NK-92 treated with Interleukin-12 subunit alpha and Interleukin-12 subunit beta, amount 100 ng/mL, for 24 hours (cell line): ENCODE data around the gene BLOC1S4.
A peak's percentile ranks its signal among the peaks of the same experiment; 100 is the strongest.
"Not testable (repeated sequence)": the region's sequence is repeated elsewhere in the genome, so short reads cannot be mapped to it uniquely, and the experiment has no call there.

ENCODE experiments used
- DNase-seq: peaks from one replicate; lab custom pipeline; 2025; lab: John Stamatoyannopoulos, UW

Gene BLOC1S4

DNA sequence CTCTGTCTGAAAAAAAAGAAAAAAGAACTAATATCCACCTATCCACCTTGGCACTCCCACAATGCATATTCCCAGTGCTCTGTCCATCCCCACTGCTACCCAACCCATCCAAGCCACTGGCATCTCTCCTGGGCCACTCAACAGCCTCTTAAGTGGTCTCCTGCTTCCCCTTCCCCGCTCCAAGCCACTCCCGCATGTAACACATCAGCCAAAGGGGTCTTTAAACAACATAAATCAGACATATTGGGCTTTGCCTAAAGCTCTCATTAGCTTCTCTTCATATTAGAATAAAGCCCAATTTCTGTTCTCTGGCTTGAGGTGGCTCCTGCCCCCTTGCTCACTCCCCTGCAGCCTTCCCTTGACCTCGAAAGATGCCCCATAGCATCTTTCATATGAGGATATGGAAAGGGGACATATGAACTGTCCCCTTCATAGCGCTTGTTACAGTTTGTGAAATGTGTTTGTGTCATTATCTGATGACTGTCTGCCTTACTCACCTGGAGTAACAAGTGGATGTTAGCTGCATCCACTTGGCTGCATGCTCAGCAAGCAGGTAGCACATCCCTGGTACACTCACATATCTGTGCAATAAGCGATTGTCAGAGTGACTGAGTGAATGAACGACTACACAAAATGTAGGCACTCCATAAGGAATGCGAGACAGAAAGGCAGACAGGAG is 3.1 kb downstream of the BLOC1S4 start:
- no peak for DNase-seq

DNA sequence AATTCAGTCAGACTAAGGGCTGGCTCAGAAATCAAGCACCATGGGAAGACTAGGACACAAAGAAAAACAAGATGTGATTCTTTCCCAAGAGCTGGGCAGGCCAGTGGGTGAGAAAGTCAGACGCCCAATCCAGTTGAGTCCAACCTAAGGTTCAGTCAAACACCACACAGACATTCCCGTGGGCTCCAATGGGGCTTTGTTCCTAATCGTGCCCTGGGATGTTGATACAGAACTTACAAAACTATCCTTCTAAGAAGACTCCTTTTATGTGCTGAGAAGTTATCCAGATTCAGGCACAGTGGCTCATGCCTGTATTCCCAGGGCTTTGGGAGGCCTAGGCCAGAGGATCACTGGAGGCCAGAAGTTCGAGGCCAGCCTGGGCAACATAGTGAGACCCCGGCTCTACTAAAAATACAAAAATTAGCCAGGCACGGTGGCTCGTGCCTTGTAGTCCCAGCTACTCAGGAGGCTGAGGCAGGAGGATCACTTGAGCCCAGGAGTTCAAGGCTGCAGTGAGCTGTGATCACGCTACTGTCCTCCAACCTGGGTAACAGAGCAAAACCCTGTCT is 3.7 kb downstream of the BLOC1S4 start:
- DNase-seq = no peak

DNA sequence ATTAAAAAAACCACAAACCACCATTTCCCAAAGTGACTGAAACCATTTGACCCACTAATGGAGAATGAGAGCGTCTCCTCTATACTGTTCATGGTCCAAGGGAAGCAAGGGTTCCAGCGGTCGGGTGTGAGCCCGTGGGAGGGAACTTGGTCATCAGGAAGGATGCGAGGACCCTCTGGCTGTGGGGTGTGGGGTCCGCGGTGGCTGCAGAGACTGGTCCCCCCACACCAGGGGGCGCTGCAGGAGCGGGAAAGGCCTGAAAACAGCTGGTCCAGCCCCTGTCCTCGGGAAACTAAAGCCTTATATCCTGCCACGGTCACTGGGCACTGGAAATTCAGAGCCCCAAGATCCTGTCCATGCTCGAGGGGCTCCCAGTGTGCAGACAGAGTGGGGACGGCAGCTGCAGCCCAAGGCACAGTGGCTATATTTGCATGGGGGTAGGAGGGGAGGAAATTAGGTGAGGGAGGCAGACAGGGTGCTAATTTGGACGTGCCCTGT is 4.3 kb downstream of the BLOC1S4 start:
- DNase-seq = peak; percentile 78

DNA sequence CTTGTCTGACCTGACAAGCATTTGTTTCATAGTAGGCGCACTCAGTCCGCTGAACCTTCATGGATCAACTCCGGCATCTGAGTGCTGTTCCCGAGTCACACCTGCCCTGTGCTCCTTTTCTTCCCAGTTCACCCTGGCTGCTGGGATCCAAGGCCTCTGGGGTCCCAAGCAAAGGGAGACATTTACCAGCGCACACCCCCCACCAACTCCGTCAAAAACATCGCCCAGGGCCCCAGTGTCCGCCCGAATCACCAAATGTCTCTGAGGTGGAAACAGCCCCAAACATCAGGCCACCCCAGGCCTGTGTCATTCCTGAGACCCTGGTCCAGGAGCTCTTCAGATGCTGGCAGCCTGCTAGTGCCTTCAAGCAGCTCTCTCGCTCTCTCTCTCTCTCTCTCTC is 5.1 kb downstream of the BLOC1S4 start:
- DNase-seq = no peak

DNA sequence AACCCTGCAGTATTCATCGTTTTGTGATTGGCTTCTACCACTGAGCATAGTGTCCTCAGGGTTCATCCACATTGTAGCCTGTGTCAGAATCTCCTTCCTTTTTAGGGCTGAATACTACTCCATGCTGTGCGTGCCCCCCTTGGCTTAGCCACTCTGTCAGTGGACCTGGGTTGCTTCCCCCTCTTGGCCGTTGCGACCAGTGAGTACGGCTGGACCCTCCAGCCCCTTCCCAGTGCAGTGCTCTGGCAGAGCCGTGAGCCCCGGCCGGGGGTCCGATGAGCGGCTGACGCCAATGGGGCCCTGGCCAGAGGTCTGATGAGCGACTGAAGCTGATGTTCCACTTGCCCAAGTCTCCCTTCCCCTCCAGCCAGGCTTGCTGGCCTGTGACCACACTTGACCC is 6.9 kb downstream of the BLOC1S4 start:
- no peak for DNase-seq

DNA sequence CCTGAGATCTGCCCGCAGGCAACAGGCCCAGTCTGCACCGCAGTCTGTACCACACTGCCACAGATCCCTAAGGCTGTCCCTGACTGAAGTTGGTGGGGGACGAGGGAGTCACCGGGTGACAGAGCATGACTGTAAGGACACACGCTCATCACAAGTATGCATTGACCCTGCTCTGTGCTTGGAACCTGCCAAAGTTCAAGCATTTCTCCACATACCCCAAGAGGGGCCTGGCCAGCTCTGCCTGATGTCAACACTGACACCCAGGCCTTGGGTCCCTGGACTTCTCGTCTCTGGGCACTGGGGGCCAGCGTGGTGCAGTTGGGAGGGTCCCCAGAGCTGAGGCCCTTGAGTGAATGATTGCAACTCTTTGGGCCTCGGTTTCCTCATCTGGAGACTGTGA is 7.9 kb downstream of the BLOC1S4 start:
- DNase-seq = no peak

DNA sequence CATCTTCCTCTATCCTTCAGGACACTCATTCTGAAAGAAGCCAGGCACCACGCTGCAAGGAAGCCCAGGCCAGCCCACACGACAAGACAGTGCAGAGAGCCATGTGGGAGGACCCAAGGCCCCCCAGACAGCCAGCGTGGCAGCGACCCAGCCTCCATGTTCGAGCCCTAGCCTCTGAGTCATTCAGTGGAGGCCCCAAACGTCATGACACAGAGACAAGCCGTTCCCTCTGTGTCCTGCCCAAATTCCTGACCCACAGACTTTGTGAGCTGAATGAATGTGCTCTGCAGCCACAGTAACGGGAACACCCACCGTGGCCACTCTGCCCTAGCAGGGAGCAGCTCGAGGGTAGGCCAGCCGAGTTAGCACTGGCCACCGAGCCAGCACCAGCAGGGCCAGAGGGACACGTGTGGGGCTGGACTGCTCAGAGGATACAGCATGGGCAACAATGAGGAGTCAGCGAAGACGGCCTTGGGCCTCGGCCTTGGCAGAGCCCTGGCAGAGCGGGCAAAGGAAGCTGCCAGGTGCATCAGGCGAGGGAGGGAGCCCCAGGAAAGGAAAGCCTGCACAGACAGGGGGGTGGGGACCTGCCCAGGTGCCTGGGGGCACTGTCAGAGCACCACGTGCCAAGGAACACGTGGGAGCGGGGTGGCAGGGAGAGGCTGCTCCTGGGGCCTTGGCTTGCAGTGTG is 8.6 kb downstream of the BLOC1S4 start:
- no peak for DNase-seq

DNA sequence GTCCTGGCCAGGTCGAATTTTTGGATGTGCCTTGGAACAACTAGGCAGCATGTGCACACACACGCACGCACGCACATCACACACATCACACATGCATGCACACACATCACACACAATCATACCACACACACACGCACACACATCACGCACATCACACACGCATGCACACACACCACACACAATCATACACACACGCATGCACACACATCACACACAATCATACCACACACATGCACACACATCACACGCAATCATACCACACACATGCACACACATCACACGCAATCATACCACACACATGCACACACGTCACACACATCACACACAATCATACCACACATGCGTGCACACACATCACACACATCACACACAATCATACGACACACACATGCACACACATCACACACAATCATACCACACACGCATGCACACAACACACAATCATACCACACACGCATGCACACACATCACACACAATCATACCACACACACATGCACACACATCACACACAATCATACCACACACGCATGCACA is 9.5 kb downstream of the BLOC1S4 start:
- not testable (repeated sequence) for DNase-seq

DNA sequence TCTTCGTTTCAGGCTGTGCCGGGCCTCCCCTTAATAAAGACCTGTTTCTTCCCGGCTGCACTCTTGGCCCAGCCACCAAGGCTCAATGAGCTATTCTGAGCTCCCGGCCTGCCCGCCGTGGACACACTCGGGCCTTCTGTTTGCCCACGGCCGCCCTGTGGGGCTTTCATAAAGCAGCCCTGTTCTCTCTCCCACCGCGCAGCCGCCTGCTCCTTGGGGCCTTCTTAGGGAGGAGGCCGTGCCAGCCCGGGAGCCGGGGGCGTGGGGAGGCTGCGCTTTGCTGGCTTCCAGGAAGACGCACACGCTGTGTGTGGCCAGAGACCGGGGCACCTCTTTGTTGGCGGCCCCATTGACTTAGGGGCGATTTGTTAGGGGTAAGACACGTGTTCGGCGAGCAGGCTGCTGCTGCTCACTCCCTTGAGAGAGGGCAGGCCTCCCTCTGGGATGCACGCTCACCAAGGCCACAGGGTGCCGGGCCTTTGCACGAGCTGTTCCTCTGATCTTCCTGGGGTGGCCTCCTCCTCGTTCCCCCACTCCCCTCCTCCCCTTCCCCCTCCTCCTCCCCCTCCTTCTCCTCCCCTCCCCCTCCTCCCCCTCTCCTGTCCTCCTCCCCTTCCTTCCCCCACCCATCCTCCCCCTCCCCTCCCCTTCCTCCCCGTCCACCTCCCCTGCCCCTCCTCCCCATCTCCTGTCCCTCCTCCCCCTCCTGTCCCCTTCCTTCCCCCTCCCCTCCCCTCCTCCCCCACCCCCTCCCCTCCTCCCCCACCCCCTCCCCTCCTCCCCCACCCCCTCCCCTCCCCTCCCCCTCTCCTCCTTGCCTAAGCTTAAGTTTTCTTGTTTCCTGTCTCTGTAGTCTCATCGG is 11.3 kb downstream of the BLOC1S4 start:
- DNase-seq = no peak

DNA sequence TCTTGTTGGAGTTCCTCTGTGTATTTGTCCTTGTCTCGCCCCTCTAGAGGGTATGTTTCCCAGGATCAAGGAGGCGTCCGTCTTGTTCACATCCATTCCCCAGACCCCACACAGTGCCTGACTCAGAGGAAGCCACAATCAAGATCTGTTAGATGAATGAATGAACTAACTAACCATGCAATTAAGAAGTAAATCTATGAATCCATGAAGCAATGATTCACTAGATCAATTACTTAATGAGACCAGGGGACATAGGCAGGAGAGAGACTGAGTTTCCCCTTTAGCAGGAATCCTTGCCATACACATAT is 11.9 kb downstream of the BLOC1S4 start:
- no peak for DNase-seq

DNA sequence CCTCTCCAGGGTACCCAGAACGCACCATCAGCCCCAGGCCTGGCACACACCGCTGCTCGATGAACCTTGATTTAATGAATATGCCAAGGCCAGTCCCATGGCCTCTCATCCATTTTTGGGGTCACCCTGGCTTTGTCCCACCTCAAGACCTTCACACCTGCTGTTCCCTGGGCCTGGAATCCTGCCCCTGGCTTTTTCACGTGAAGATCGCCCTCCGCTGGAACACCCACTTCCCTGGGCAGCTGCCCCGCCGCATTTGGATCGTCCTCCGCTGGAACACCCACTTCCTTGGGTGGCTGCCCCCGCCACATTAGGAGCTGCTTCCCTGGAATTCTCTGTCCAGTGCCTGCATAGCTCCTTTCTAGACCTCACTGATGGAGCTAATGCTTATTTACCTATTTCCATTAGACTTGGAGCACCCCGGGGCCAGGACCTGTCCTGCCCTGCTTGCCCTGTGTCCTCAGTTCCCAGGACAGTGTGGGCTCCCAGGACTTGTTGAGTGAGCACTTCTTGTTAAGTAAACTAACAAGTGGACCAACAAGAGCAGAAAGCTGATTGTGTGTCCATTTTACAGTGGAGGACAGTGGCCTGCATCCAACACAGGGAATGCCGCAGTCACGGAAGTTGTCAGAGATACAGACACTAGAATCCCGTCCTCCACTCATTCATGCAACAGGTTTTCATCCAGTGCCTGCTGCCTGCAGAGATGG is 12.5 kb downstream of the BLOC1S4 start:
- DNase-seq = no peak

DNA sequence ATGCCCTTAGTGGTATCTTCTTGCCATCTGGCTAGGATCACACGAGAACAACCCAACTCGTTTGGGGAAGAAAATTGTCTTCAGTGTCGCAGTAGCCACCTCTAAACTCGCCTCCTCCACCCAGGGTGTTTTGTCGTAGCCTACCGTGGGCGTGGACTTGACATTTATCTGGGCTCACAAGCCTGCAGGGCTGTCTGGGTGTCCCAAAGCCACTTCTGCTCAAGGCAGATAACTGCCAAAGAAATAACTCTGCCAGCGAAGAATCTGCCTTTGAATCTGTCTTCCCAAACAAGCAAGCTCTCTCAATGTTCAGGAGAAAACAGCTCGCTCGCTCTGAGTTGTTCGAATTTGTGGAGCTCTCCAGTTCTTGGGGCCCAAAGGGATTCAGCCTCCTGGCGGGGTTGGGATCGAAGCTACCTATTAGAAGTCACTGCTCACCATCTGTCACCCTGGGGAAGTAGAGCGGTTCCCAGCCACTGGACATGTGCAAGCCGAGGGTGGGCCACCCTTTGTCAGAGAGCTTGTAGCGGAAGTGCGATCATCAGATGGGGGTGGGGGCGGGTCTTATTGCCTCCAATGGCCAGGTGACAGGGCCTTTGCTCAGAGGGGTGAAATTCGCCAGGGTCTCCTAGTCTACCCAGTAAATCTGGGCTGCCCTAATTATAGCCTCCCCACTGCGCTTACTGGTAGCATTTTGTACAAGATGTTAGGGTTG is 14.8 kb downstream of the BLOC1S4 start:
- no peak for DNase-seq

DNA sequence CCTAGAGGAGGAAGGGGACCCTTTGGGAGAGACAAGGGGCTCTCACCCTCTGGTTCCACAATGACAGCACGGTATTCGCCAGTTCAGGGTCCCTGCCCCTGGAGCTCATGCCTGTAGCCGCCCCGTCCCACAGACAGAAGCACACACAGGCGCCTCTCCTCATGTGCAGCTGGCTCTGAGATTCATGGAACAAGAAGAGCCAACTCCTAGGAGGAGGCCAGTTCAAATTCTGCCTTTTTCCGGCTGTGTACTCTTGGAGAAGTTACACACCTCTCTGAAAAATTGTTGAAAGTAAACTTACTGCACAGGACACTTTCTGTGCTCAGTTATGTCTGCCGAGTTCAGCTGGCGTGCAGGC is 15.3 kb downstream of the BLOC1S4 start:
- DNase-seq = no peak

DNA sequence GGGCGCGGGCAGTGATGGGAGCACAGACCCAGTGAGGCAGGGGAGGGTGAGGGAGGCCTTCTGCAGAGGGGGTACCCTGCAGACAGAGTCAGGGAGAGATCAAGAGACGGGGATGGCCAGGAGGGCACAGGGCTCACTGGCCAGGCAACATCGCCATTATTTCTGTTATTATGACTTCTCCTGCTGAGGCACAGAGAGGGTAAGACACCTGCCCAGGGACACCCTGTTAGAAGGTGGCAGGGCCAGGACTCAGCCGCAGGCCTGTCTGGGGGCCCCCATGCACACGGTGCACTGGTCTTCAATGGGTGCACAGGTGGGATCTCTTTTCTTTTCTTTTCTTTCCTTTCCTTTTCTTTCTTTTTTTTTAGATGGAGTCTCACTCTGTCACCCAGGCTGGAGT is 15.8 kb downstream of the BLOC1S4 start:
- no peak for DNase-seq

DNA sequence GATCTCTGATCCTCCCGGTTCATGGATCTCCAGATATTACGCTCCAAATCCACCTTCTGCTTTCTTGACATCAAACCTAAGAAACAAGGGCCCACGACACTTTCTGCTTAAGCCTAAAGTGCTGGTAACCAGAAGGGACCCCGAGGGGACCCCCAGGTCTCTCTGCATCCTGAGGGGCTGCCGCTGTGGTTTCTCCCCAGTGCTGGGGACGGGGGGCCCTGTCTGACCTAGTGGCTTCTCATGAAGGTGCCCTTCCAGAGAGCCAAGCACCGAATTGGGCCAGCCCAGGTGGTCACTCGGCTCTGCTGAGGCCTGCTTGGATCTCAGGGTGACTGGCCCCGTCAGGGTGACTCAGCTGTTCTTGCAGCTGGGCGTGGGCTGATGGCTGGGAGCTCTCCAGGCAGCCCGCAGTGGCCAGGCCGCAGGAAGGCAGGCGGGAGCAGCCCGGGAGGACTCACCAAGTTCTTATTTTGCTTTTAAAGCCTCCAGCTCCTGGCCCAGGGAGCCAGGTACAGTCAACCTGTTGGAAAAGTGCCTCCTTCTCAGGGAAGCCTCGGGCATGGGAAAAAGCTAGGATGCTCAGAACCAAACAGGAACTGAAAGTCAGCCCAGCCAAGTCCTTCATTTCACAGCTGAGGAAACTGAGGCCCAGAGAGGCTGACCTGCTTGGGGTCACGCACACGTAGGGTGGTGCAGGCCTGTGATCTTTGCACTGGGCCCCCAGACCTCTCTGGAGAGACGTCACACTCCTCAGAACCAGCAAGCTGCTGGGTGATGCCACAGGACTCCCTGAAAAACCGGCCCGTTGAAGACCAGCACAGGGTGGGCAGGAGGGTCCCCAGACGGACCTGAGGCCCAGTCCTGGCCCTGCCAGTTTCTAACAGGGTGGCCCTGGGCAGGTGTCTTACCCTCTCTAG is 16.7 kb downstream of the BLOC1S4 start:
- no peak for DNase-seq

DNA sequence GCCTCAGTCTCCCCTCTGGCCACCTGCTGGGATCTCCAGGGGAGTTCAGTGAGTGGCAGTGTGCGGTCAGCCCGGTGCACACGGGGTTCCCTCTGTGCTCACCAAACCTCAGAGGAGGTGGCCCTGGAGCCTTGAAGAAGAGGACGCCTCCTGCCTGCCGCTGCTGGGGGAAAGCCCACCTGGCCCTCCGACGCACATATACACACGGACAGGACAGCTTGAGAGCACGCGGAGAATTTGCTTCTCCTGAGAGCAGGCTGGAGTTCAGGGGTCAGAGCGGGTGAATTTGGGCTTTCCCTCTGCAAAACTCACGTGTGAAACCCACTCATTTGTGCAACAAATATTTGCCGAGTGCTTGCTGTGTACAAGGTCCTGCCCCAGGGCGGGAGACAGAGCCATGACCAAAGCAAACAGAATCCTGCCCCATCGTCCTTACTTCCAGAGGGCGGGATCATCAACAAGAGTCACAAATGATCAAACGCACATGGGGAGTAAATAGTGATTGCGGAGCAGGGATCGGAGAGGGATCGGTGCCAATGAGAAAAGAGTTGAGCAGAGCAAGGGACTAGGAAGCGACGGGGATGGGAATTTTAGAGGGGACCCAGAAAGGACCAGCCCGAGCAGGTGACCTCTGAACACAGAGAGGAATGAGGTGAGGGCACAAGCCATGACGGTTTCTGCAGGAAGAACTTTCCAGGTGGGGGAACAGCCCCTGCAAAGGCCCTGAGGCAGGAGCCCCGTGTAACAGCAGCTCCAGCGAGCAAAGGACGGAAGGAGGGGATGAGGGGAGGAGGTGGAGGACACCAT is 17.6 kb downstream of the BLOC1S4 start:
- no peak for DNase-seq

DNA sequence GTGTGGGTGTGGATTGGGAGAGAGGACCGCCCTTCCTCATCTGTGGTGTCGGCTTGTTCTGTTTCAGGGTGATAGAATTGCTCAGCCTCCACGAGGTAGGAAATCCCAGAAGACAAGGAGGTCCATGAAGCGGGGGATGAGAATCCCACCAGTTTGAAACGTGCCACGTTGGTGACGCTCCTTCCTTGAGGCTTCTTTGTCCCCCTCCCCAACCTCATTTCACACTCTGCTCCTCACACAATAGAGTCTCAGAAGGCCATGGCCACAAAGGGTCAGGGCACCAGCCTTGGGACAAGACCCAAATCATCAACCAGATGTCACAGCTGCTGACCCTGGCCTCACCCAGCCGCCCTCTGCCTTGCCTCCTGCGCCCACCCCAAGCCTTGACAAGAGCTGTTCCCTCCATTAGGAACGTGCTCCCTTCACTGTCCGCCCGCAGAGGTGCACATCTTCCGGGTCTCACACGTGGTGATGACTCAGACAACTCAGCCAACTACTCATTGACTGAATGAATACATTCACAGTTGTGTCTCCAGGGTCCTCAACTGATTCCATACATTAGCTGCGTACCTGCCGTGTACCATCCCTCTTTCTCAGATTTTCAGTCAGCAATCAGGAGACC is 18.3 kb downstream of the BLOC1S4 start:
- DNase-seq = no peak

DNA sequence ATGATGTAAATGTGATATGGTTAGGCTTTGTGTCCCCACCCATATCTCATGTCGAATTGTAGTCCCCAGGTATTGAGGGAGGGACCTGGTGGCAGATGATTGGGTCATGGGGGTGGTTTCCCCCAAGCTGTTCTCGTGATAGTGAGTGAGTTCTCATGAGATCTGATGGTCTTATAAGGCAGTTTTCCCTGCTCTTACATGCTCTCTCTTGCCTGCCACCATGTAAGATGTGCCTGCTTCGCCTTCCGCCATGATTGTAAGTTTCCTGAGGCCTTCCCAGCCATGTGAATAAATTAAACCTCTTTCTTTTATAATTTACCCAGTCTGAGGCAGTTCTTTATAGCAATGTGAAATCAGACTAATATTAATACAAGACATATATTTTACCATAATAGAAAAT is 23.9 kb downstream of the BLOC1S4 start:
- no peak for DNase-seq

DNA sequence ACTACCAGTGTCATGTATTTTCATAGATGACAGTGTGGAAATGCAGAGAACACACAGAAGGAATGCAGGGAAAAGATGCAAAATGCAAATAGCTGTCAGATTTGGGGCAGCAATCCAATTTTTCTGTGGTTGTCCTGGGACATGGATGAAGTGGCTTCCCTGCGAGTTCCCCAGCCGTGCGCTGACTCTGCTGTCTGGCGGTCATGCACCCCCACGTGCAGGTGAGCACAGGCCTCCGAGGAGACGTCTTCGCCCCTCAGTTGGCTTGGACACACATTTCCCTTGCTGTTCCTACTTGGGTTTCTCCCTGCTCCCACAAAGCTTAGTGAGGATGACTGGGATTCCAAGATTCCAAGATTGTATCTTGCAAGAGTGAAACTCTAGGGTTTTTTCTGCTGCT is 24.4 kb downstream of the BLOC1S4 start:
- no peak for DNase-seq
